Measurements from ENCODE around the gene MFAP3.

GRCh38 chr5:154087260-154087659 lies 48.5 kb downstream of the MFAP3 start:
- TF ChIP-seq EZH2 (IDR thresholded peaks at IDR 0.05; ENCODE audit: low read length) = no peak
- TF ChIP-seq, protein P1, sequence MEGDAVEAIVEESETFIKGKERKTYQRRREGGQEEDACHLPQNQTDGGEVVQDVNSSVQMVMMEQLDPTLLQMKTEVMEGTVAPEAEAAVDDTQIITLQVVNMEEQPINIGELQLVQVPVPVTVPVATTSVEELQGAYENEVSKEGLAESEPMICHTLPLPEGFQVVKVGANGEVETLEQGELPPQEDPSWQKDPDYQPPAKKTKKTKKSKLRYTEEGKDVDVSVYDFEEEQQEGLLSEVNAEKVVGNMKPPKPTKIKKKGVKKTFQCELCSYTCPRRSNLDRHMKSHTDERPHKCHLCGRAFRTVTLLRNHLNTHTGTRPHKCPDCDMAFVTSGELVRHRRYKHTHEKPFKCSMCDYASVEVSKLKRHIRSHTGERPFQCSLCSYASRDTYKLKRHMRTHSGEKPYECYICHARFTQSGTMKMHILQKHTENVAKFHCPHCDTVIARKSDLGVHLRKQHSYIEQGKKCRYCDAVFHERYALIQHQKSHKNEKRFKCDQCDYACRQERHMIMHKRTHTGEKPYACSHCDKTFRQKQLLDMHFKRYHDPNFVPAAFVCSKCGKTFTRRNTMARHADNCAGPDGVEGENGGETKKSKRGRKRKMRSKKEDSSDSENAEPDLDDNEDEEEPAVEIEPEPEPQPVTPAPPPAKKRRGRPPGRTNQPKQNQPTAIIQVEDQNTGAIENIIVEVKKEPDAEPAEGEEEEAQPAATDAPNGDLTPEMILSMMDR (optimal IDR thresholded peaks at IDR 0.05 in 1 of 3, IDR thresholded peaks at IDR 0.05 in 1 of 3, conservative IDR thresholded peaks at IDR 0.05 in 1 of 3; ENCODE audit: extremely low read depth in 1 of 3, insufficient read depth in 2 of 3, low read length in 3 of 3) = no peak
